Endodermal cell (in vitro differentiated cells): ENCODE measurements around the gene CAMK2D. TPM values are rescaled to one million over a fixed set of nuclear protein-coding genes. Genes with fewer than 3 reads are reported as not detected.

ENCODE experiments used
- DNase-seq: peaks from one replicate; pipeline ENCODE4 v3.0.0-alpha.2; 2017
- H3K27ac ChIP-seq: 2 replicates; pipeline ENCODE4 v1.5.1; 2013; ENCODE audit warnings: mild to moderate bottlenecking, low read depth, low read length, moderate library complexity
- H3K27me3 ChIP-seq: 2 replicates; pipeline ENCODE4 v1.6.1; 2013; ENCODE audit warnings: mild to moderate bottlenecking, low read length, moderate library complexity; ENCODE audit not compliant: insufficient read depth, control insufficient read depth, poor library complexity, severe bottlenecking
- H3K36me3 ChIP-seq: 2 replicates; pipeline ENCODE4 v1.7.0; 2013; ENCODE audit warnings: mild to moderate bottlenecking, low read length, moderate library complexity; ENCODE audit not compliant: control insufficient read depth, insufficient read depth
- H3K4me1 ChIP-seq: one replicate; pipeline ENCODE4 v1.7.0; 2013; ENCODE audit warnings: low read length; ENCODE audit not compliant: control insufficient read depth, insufficient read depth
- H3K4me3 ChIP-seq: 2 replicates; pipeline ENCODE4 v1.5.1; 2013; ENCODE audit warnings: mild to moderate bottlenecking, low read length, moderate library complexity
- H3K9ac ChIP-seq: 2 replicates; pipeline ENCODE4 v1.6.1; 2013; ENCODE audit warnings: mild to moderate bottlenecking, low read length, moderate library complexity; ENCODE audit not compliant: poor library complexity, severe bottlenecking; ENCODE audit errors: extremely low read depth
- H3K9me3 ChIP-seq: 2 replicates; pipeline ENCODE4 v1.6.1; 2013; ENCODE audit warnings: mild to moderate bottlenecking, low read length, moderate library complexity; ENCODE audit not compliant: control insufficient read depth
- H3K27ac Mint-ChIP-seq: 2 replicates; pipeline ENCODE4 v1.8.0; 2020; ENCODE audit warnings: mixed read lengths
- H3K27me3 Mint-ChIP-seq: 2 replicates; pipeline ENCODE4 v1.8.0; 2021; ENCODE audit warnings: mild to moderate bottlenecking, mixed read lengths; ENCODE audit not compliant: insufficient read depth
- H3K36me3 Mint-ChIP-seq: 2 replicates; pipeline ENCODE4 v1.8.0; 2020; ENCODE audit warnings: low read depth, mixed read lengths
- H3K4me1 Mint-ChIP-seq: 2 replicates; pipeline ENCODE4 v1.8.0; 2020; ENCODE audit warnings: mixed read lengths
- H3K4me3 Mint-ChIP-seq: 2 replicates; pipeline ENCODE4 v1.8.0; 2020; ENCODE audit warnings: mild to moderate bottlenecking, moderate library complexity, mixed read lengths
- H3K9me3 Mint-ChIP-seq: 2 replicates; pipeline ENCODE4 v1.8.0; 2020; ENCODE audit warnings: mild to moderate bottlenecking, mixed read lengths
- WGBS, 2 experiments: methylation state at CpG; one replicate each; pipeline versions ENCODE4 v1.1.5 to v1.1.7; 2013; ENCODE audit warnings: missing lambda C conversion rate in 2 of 2, mixed read lengths in 1 of 2; ENCODE audit not compliant: insufficient coverage in 1 of 2, insufficient read length in 1 of 2; 5-methylcytosine and 5-hydroxymethylcytosine counted together
- total RNA-seq, 2 donors: library from RNA; stranded (reverse); fragmentation: NEBNext Ultra II Directional in 1 of 2; extraction: Animal tissue kit (Norgen Biotek cat#: 25700) in 1 of 2; gene quantifications; 2 replicates in 1 of 2; 3 replicates in 1 of 2; pipeline ENCODE4 v1.2.1, GENCODE V29; 2021
- TF ChIP-seq, protein P1 (sequence below): fragments of 200-600 bp; sonication (generic); conservative IDR thresholded peaks from 2 replicates; pipeline ENCODE4 v1.5.0; 2021; ENCODE audit warnings: antibody characterized with exemption, mild to moderate bottlenecking

Gene CAMK2D
- total RNA-seq, 2 donors from 2014 or later, result 91.1 to 120 TPM

DNA sequence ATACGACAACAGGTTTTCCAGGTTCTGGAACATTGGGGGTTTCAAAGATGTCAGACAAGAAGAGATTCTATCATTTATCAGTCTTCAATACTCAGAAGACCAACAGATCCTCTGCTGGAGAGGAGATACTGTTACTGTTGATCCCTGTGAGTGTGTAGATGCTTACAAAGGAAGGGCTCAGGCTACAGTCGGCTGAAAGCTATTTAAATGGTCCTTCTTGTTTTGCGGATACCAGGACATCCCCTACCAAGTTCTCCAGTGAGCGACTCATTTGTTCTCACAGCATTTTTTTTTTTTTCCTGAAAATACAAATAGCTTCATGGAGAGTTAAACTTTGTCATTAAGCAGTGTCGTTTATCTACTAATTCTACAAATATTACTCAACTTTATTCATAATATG lies 201.6 kb downstream of the CAMK2D start:
- peaks cover 9% of the 10 kb centered on the region for H3K36me3 ChIP-seq
- Mint-ChIP-seq H3K27me3 (no peaks in the 10 kb centered on the region), H3K36me3 (peaks cover 11% of the 10 kb centered on the region), H3K27ac (no peak overlapping the region), H3K4me3 (no peak overlapping the region), H3K9me3 (no peaks in the 10 kb centered on the region), H3K4me1 (peaks cover 2% of the 10 kb centered on the region)
- H3K4me1 ChIP-seq, result peaks cover 7% of the 10 kb centered on the region
- TF ChIP-seq, protein P1, sequence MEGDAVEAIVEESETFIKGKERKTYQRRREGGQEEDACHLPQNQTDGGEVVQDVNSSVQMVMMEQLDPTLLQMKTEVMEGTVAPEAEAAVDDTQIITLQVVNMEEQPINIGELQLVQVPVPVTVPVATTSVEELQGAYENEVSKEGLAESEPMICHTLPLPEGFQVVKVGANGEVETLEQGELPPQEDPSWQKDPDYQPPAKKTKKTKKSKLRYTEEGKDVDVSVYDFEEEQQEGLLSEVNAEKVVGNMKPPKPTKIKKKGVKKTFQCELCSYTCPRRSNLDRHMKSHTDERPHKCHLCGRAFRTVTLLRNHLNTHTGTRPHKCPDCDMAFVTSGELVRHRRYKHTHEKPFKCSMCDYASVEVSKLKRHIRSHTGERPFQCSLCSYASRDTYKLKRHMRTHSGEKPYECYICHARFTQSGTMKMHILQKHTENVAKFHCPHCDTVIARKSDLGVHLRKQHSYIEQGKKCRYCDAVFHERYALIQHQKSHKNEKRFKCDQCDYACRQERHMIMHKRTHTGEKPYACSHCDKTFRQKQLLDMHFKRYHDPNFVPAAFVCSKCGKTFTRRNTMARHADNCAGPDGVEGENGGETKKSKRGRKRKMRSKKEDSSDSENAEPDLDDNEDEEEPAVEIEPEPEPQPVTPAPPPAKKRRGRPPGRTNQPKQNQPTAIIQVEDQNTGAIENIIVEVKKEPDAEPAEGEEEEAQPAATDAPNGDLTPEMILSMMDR, result no peak
- 80 to 84% methylated on average over 4 to 5 of the region's 5 CpGs for WGBS, 2 experiments
- H3K9me3 ChIP-seq, result no peaks in the 10 kb centered on the region
- DNase-seq, result no peak
- no peak overlapping the region for H3K4me3 ChIP-seq
- H3K27me3 ChIP-seq, result no peaks in the 10 kb centered on the region
- no peak overlapping the region for H3K27ac ChIP-seq
- no peak overlapping the region for H3K9ac ChIP-seq

DNA sequence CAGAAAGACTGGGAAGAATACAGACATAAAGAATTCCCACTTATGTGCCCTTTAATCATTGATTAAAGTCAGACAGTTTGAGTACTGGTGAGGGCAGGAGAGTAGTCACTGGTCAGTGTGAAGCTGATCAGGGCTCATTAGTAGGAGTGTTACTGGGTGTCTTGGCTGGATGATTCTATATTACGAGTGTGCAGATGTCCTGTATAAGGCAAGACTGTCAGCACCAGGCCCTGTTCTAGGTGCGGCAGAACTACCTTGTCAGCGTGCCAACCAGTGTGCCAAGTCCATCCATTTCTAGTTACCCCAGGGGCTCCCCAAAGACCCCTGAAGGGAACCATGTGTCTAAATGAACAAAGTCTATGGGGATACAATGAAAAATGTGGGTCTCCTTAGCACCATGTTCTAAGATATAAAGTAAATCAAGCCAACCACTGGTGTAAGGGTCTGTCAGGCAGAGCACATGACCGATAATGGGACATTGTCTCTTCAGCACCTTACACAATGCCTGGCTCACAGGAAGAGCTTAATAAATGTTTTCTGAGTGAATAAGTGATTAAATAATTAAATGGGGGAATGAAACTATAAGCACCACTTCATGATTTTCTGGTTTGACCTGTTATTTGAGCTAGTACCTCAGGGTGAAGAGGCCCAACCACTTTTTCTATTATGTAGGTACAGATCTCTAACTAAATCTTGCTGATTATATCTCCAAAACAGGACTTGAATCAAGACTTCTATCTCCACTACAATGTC lies 205.0 kb downstream of the CAMK2D start:
- Mint-ChIP-seq H3K27me3 (no peaks in the 10 kb centered on the region), H3K36me3 (peaks cover 8% of the 10 kb centered on the region), H3K9me3 (no peaks in the 10 kb centered on the region), H3K4me3 (no peak overlapping the region), H3K4me1 (no peaks in the 10 kb centered on the region), H3K27ac (no peak overlapping the region)
- no peak for DNase-seq
- Histone ChIP-seq H3K9ac (no peak overlapping the region), H3K9me3 (no peaks in the 10 kb centered on the region), H3K27ac (no peak overlapping the region), H3K4me3 (no peak overlapping the region), H3K36me3 (peaks cover 20% of the 10 kb centered on the region), H3K4me1 (peaks cover 3% of the 10 kb centered on the region), H3K27me3 (no peaks in the 10 kb centered on the region)
- TF ChIP-seq, protein P1, result no peak
- WGBS, 2 experiments, result 93 to 96% methylated on average over 3 to 4 of the region's 4 CpGs

DNA sequence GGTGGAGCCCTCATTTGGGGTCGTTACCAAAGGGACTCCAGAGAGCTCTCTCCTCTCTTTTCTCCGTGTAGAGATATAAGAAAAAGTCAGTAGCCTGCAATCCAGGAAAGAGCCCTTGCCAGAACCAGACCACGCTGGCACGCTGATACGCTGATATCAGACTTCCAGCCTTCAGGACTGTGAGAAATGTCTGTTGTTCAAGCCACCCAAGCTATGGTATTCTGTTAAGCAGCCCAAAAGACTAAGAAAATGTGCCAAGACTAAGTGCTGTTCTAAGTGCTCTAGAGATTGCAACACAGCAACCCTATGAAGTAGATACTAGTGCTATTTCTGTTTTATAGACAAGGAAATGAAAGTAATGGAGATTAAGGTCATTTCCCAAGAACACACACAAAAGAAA lies 205.7 kb downstream of the CAMK2D start:
- H3K36me3 Mint-ChIP-seq, result peaks cover 8% of the 10 kb centered on the region
- no peaks in the 10 kb centered on the region for H3K4me1 Mint-ChIP-seq
- no peaks in the 10 kb centered on the region for H3K9me3 Mint-ChIP-seq
- H3K4me3 Mint-ChIP-seq, result no peak overlapping the region
- Histone ChIP-seq H3K4me3 (no peak overlapping the region), H3K36me3 (peaks cover 26% of the 10 kb centered on the region), H3K4me1 (peaks cover 3% of the 10 kb centered on the region), H3K27me3 (no peaks in the 10 kb centered on the region), H3K27ac (no peak overlapping the region), H3K9me3 (no peaks in the 10 kb centered on the region), H3K9ac (no peak overlapping the region)
- no peak for DNase-seq
- no peak overlapping the region for H3K27ac Mint-ChIP-seq
- WGBS, 2 experiments, result 90 to 94% methylated on average over 4 to 5 of the region's 5 CpGs
- TF ChIP-seq, protein P1, result no peak
- H3K27me3 Mint-ChIP-seq, result no peaks in the 10 kb centered on the region
